Hindlimb muscle (tissue), 1 donor: ENCODE measurements around the gene MAT1A. TPM values are rescaled to one million over a fixed set of nuclear protein-coding genes. Genes with fewer than 3 reads are reported as not detected.
"Not testable (repeated sequence)": the region's sequence is repeated elsewhere in the genome, so short reads cannot be mapped to it uniquely, and the experiment has no call there.

Experiments
- DNase-seq: peaks from one replicate; pipeline ENCODE4 v3.0.0-alpha.2; 2013
- polyA plus RNA-seq: library from polyadenylated mRNA; unstranded; fragments of 120-200 nt; gene quantifications from one replicate; pipeline ENCODE4 v1.2.1, GENCODE V29; 2013; ENCODE audit not compliant: insufficient read length

MAT1A gene
- polyA plus RNA-seq, 1 donor = not detected

GRCh38 chr10:80264081-80265056, 25.1 kb downstream of the MAT1A start:
- DNase-seq = no peak

GRCh38 chr10:80261316-80262030, 28.0 kb downstream of the MAT1A start:
- no peak for DNase-seq

- no peak for DNase-seq
Observed at GRCh38 chr10:80260295-80261243, 28.9 kb downstream of the MAT1A start.

GRCh38 chr10:80259405-80259871, 30.0 kb downstream of the MAT1A start:
- no peak for DNase-seq

- not testable (repeated sequence) for DNase-seq
Observed at GRCh38 chr10:80256798-80257197, 32.7 kb downstream of the MAT1A start.

GRCh38 chr10:80254726-80255125, 34.7 kb downstream of the MAT1A start:
- not testable (repeated sequence) for DNase-seq

GRCh38 chr10:80253963-80254271, 35.5 kb downstream of the MAT1A start:
- DNase-seq = not testable (repeated sequence)

GRCh38 chr10:80253266-80253962, 36.0 kb downstream of the MAT1A start:
- no peak for DNase-seq

GRCh38 chr10:80252296-80252887, 37.1 kb downstream of the MAT1A start:
- DNase-seq = no peak

- DNase-seq = not testable (repeated sequence)
Observed at GRCh38 chr10:80251703-80252280, 37.7 kb downstream of the MAT1A start.

- not testable (repeated sequence) for DNase-seq
Observed at GRCh38 chr10:80250399-80250798, 39.1 kb downstream of the MAT1A start.

GRCh38 chr10:80249906-80250305, 39.6 kb downstream of the MAT1A start:
- not testable (repeated sequence) for DNase-seq

- not testable (repeated sequence) for DNase-seq
Observed at GRCh38 chr10:80247611-80248010, 41.8 kb downstream of the MAT1A start.

- not testable (repeated sequence) for DNase-seq
Observed at GRCh38 chr10:80244371-80244770, 45.1 kb downstream of the MAT1A start.

GRCh38 chr10:80242341-80242740, 47.1 kb downstream of the MAT1A start:
- DNase-seq = not testable (repeated sequence)

- not testable (repeated sequence) for DNase-seq
Observed at GRCh38 chr10:80236457-80236856, 53.0 kb downstream of the MAT1A start.

- not testable (repeated sequence) for DNase-seq
Observed at GRCh38 chr10:80234331-80235235, 54.9 kb downstream of the MAT1A start.

- not testable (repeated sequence) for DNase-seq
Observed at GRCh38 chr10:80233871-80234270, 55.6 kb downstream of the MAT1A start.

GRCh38 chr10:80226723-80227122, 62.7 kb downstream of the MAT1A start:
- DNase-seq = not testable (repeated sequence)

GRCh38 chr10:80223031-80223419, 66.4 kb downstream of the MAT1A start:
- DNase-seq = not testable (repeated sequence)
